ENCODE measurements around the gene PDE3A. TPM values are rescaled to one million over a fixed set of nuclear protein-coding genes. Genes with fewer than 3 reads are reported as not detected.

Gene PDE3A
- total RNA-seq, 1 donor from 2014 or later = 18.3 TPM

- Histone ChIP-seq H3K27ac (ENCODE audit: low read depth, low read length) (no peak overlapping the region), H3K36me3 (ENCODE audit: control insufficient read depth in 3 of 3, insufficient read depth in 3 of 3, low read length in 3 of 3) (no peaks in the 10 kb centered on the region), H3K27me3 (ENCODE audit: control insufficient read depth in 3 of 3, insufficient read depth in 3 of 3, low read length in 3 of 3) (no peaks in the 10 kb centered on the region)
These were observed 313.0 kb downstream of the PDE3A start for GRCh38 chr12:20681334-20681733.

GRCh38 chr12:20695232-20695631 is 326.9 kb downstream of the PDE3A start, which contains the start of gene SLCO1C1:
Gene SLCO1C1, plus strand, starts transcription at chr12:20695332. Its CDS starts 4,245 bp downstream, at chr12:20699577.
- Histone ChIP-seq H3K27ac (ENCODE audit: low read depth, low read length) (no peak within 1 kb of the TSS), H3K4me3 (ENCODE audit: low read length in 3 of 3) (peak within 1 kb of the TSS in 1 of 3 donors; percentile 10)

More at GRCh38 chr12:20681334-20681733, 313.0 kb downstream of the PDE3A start:
- Histone ChIP-seq H3K4me1 (ENCODE audit: control insufficient read depth in 3 of 3, insufficient read depth in 3 of 3, low read length in 3 of 3) (no peaks in the 10 kb centered on the region), H3K4me3 (ENCODE audit: low read length in 3 of 3) (no peak overlapping the region), H3K9ac (ENCODE audit: low read depth in 1 of 3, low read length in 3 of 3) (no peak overlapping the region), H3K9me3 (ENCODE audit: control insufficient read depth in 3 of 3, low read length in 3 of 3) (no peaks in the 10 kb centered on the region)

GRCh38 chr12:20696181-20696905 is 328.0 kb downstream of the PDE3A start:
- H3K4me1 ChIP-seq (ENCODE audit: control insufficient read depth in 3 of 3, insufficient read depth in 3 of 3, low read length in 3 of 3) = no peaks in the 10 kb centered on the region
- no peaks in the 10 kb centered on the region for H3K9me3 ChIP-seq (ENCODE audit: control insufficient read depth in 3 of 3, low read length in 3 of 3)
- H3K9ac ChIP-seq (ENCODE audit: low read depth in 1 of 3, low read length in 3 of 3) = no peak overlapping the region
- peak overlapping the region in 1 of 3 donors; percentile 15 for H3K4me3 ChIP-seq (ENCODE audit: low read length in 3 of 3)
- no peaks in the 10 kb centered on the region for H3K27me3 ChIP-seq (ENCODE audit: control insufficient read depth in 3 of 3, insufficient read depth in 3 of 3, low read length in 3 of 3)
- no peak overlapping the region for H3K27ac ChIP-seq (ENCODE audit: low read depth, low read length)
- no peaks in the 10 kb centered on the region for H3K36me3 ChIP-seq (ENCODE audit: control insufficient read depth in 3 of 3, insufficient read depth in 3 of 3, low read length in 3 of 3)

More at GRCh38 chr12:20695232-20695631, 326.9 kb downstream of the PDE3A start, which contains the start of gene SLCO1C1:
- Histone ChIP-seq H3K27me3 (ENCODE audit: control insufficient read depth in 3 of 3, insufficient read depth in 3 of 3, low read length in 3 of 3) (no peaks in the 10 kb centered on the region), H3K9ac (ENCODE audit: low read depth in 1 of 3, low read length in 3 of 3) (no peak within 1 kb of the TSS), H3K9me3 (ENCODE audit: control insufficient read depth in 3 of 3, low read length in 3 of 3) (no peaks in the 10 kb centered on the region), H3K36me3 (ENCODE audit: control insufficient read depth in 3 of 3, insufficient read depth in 3 of 3, low read length in 3 of 3) (no peaks in the 10 kb centered on the region), H3K4me1 (ENCODE audit: control insufficient read depth in 3 of 3, insufficient read depth in 3 of 3, low read length in 3 of 3) (no peaks in the 10 kb centered on the region)

- Histone ChIP-seq H3K4me3 (ENCODE audit: low read length in 3 of 3) (no peak overlapping the region), H3K27ac (ENCODE audit: low read depth, low read length) (no peak overlapping the region), H3K9me3 (ENCODE audit: control insufficient read depth in 3 of 3, low read length in 3 of 3) (no peaks in the 10 kb centered on the region), H3K36me3 (ENCODE audit: control insufficient read depth in 3 of 3, insufficient read depth in 3 of 3, low read length in 3 of 3) (no peaks in the 10 kb centered on the region), H3K27me3 (ENCODE audit: control insufficient read depth in 3 of 3, insufficient read depth in 3 of 3, low read length in 3 of 3) (no peaks in the 10 kb centered on the region), H3K4me1 (ENCODE audit: control insufficient read depth in 3 of 3, insufficient read depth in 3 of 3, low read length in 3 of 3) (no peaks in the 10 kb centered on the region), H3K9ac (ENCODE audit: low read depth in 1 of 3, low read length in 3 of 3) (no peak overlapping the region)
These were observed 332.8 kb downstream of the PDE3A start for GRCh38 chr12:20701106-20701505.

GRCh38 chr12:20704860-20705259 is 336.5 kb downstream of the PDE3A start:
- Histone ChIP-seq H3K27me3 (ENCODE audit: control insufficient read depth in 3 of 3, insufficient read depth in 3 of 3, low read length in 3 of 3) (no peaks in the 10 kb centered on the region), H3K4me1 (ENCODE audit: control insufficient read depth in 3 of 3, insufficient read depth in 3 of 3, low read length in 3 of 3) (no peaks in the 10 kb centered on the region), H3K9me3 (ENCODE audit: control insufficient read depth in 3 of 3, low read length in 3 of 3) (no peaks in the 10 kb centered on the region), H3K9ac (ENCODE audit: low read depth in 1 of 3, low read length in 3 of 3) (no peak overlapping the region), H3K27ac (ENCODE audit: low read depth, low read length) (no peak overlapping the region), H3K4me3 (ENCODE audit: low read length in 3 of 3) (no peak overlapping the region), H3K36me3 (ENCODE audit: control insufficient read depth in 3 of 3, insufficient read depth in 3 of 3, low read length in 3 of 3) (no peaks in the 10 kb centered on the region)

- H3K27me3 ChIP-seq (ENCODE audit: control insufficient read depth in 3 of 3, insufficient read depth in 3 of 3, low read length in 3 of 3) = no peaks in the 10 kb centered on the region
- H3K36me3 ChIP-seq (ENCODE audit: control insufficient read depth in 3 of 3, insufficient read depth in 3 of 3, low read length in 3 of 3) = no peaks in the 10 kb centered on the region
- no peak overlapping the region for H3K27ac ChIP-seq (ENCODE audit: low read depth, low read length)
- no peaks in the 10 kb centered on the region for H3K4me1 ChIP-seq (ENCODE audit: control insufficient read depth in 3 of 3, insufficient read depth in 3 of 3, low read length in 3 of 3)
- H3K9ac ChIP-seq (ENCODE audit: low read depth in 1 of 3, low read length in 3 of 3) = no peak overlapping the region
- H3K9me3 ChIP-seq (ENCODE audit: control insufficient read depth in 3 of 3, low read length in 3 of 3) = no peaks in the 10 kb centered on the region
- H3K4me3 ChIP-seq (ENCODE audit: low read length in 3 of 3) = no peak overlapping the region
These were observed 343.5 kb downstream of the PDE3A start for GRCh38 chr12:20711846-20712245.

- Histone ChIP-seq H3K9me3 (ENCODE audit: control insufficient read depth in 3 of 3, low read length in 3 of 3) (no peaks in the 10 kb centered on the region), H3K36me3 (ENCODE audit: control insufficient read depth in 3 of 3, insufficient read depth in 3 of 3, low read length in 3 of 3) (no peaks in the 10 kb centered on the region), H3K4me1 (ENCODE audit: control insufficient read depth in 3 of 3, insufficient read depth in 3 of 3, low read length in 3 of 3) (no peaks in the 10 kb centered on the region), H3K9ac (ENCODE audit: low read depth in 1 of 3, low read length in 3 of 3) (no peak overlapping the region), H3K4me3 (ENCODE audit: low read length in 3 of 3) (no peak overlapping the region), H3K27ac (ENCODE audit: low read depth, low read length) (no peak overlapping the region), H3K27me3 (ENCODE audit: control insufficient read depth in 3 of 3, insufficient read depth in 3 of 3, low read length in 3 of 3) (no peaks in the 10 kb centered on the region)
These were observed 347.7 kb downstream of the PDE3A start for GRCh38 chr12:20716037-20716436.

- H3K9ac ChIP-seq (ENCODE audit: low read depth in 1 of 3, low read length in 3 of 3) = no peak overlapping the region
- no peaks in the 10 kb centered on the region for H3K36me3 ChIP-seq (ENCODE audit: control insufficient read depth in 3 of 3, insufficient read depth in 3 of 3, low read length in 3 of 3)
- H3K27ac ChIP-seq (ENCODE audit: low read depth, low read length) = no peak overlapping the region
- no peaks in the 10 kb centered on the region for H3K27me3 ChIP-seq (ENCODE audit: control insufficient read depth in 3 of 3, insufficient read depth in 3 of 3, low read length in 3 of 3)
- no peak overlapping the region for H3K4me3 ChIP-seq (ENCODE audit: low read length in 3 of 3)
- no peaks in the 10 kb centered on the region for H3K9me3 ChIP-seq (ENCODE audit: control insufficient read depth in 3 of 3, low read length in 3 of 3)
- no peaks in the 10 kb centered on the region for H3K4me1 ChIP-seq (ENCODE audit: control insufficient read depth in 3 of 3, insufficient read depth in 3 of 3, low read length in 3 of 3)
These were observed 348.6 kb downstream of the PDE3A start for GRCh38 chr12:20716985-20717384.

GRCh38 chr12:20718294-20718693 is 350.0 kb downstream of the PDE3A start:
- Histone ChIP-seq H3K27me3 (ENCODE audit: control insufficient read depth in 3 of 3, insufficient read depth in 3 of 3, low read length in 3 of 3) (no peaks in the 10 kb centered on the region), H3K4me3 (ENCODE audit: low read length in 3 of 3) (no peak overlapping the region), H3K9ac (ENCODE audit: low read depth in 1 of 3, low read length in 3 of 3) (no peak overlapping the region), H3K36me3 (ENCODE audit: control insufficient read depth in 3 of 3, insufficient read depth in 3 of 3, low read length in 3 of 3) (no peaks in the 10 kb centered on the region), H3K9me3 (ENCODE audit: control insufficient read depth in 3 of 3, low read length in 3 of 3) (no peaks in the 10 kb centered on the region), H3K4me1 (ENCODE audit: control insufficient read depth in 3 of 3, insufficient read depth in 3 of 3, low read length in 3 of 3) (no peaks in the 10 kb centered on the region), H3K27ac (ENCODE audit: low read depth, low read length) (no peak overlapping the region)

GRCh38 chr12:20722142-20722541 is 353.8 kb downstream of the PDE3A start:
- no peaks in the 10 kb centered on the region for H3K9me3 ChIP-seq (ENCODE audit: control insufficient read depth in 3 of 3, low read length in 3 of 3)

More at GRCh38 chr12:20722142-20722541, 353.8 kb downstream of the PDE3A start:
- Histone ChIP-seq H3K27me3 (ENCODE audit: control insufficient read depth in 3 of 3, insufficient read depth in 3 of 3, low read length in 3 of 3) (no peaks in the 10 kb centered on the region), H3K36me3 (ENCODE audit: control insufficient read depth in 3 of 3, insufficient read depth in 3 of 3, low read length in 3 of 3) (no peaks in the 10 kb centered on the region), H3K9ac (ENCODE audit: low read depth in 1 of 3, low read length in 3 of 3) (no peak overlapping the region), H3K27ac (ENCODE audit: low read depth, low read length) (no peak overlapping the region), H3K4me1 (ENCODE audit: control insufficient read depth in 3 of 3, insufficient read depth in 3 of 3, low read length in 3 of 3) (no peaks in the 10 kb centered on the region), H3K4me3 (ENCODE audit: low read length in 3 of 3) (no peak overlapping the region)

Measured in skeletal muscle tissue (tissue), 4 donors.